Karpas-422 (cell line): ENCODE data around the gene CALM1. TPM values are rescaled to one million over a fixed set of nuclear protein-coding genes. Genes with fewer than 3 reads are reported as not detected.

Source experiments
- DNase-seq: peaks from one replicate; pipeline ENCODE4 v3.0.0-alpha.2; 2015
- H2AFZ ChIP-seq: fragments of 200-600 bp; sonication (generic); 2 replicates; pipeline ENCODE4 v1.6.1; 2014; ENCODE audit warnings: antibody characterized with exemption, low read length, mixed read lengths
- H3K27ac ChIP-seq: fragments of 200-600 bp; sonication (generic); 2 replicates; pipeline ENCODE4 v1.5.1; 2014; ENCODE audit warnings: mild to moderate bottlenecking, low read length, moderate library complexity
- H3K27me3 ChIP-seq: fragments of 200-600 bp; sonication (generic); 2 replicates; pipeline ENCODE4 v1.6.1; 2014; ENCODE audit warnings: low read length, mixed read lengths
- H3K36me3 ChIP-seq: fragments of 200-600 bp; sonication (generic); 2 replicates; pipeline ENCODE4 v1.6.1; 2014; ENCODE audit warnings: low read length, mixed read lengths; ENCODE audit not compliant: insufficient read depth
- H3K4me1 ChIP-seq: fragments of 200-600 bp; sonication (generic); 2 replicates; pipeline ENCODE4 v1.6.1; 2014; ENCODE audit warnings: mild to moderate bottlenecking, low read length, mixed read lengths
- H3K4me2 ChIP-seq: fragments of 200-600 bp; sonication (generic); 2 replicates; pipeline ENCODE4 v1.6.1; 2014; ENCODE audit warnings: low read length, low read depth, mild to moderate bottlenecking; ENCODE audit not compliant: poor library complexity, severe bottlenecking
- H3K4me3 ChIP-seq: fragments of 200-600 bp; sonication (generic); 2 replicates; pipeline ENCODE4 v1.5.1; 2014; ENCODE audit warnings: mild to moderate bottlenecking, antibody characterized with exemption, low read length, mixed read lengths
- H3K79me2 ChIP-seq: fragments of 200-600 bp; sonication (generic); 2 replicates; pipeline ENCODE4 v1.6.1; 2014; ENCODE audit warnings: mild to moderate bottlenecking, low read length, mixed read lengths
- H3K9ac ChIP-seq: fragments of 200-600 bp; sonication (generic); 2 replicates; pipeline ENCODE4 v1.6.0; 2014; ENCODE audit warnings: low read length
- H3K9me2 ChIP-seq: fragments of 200-600 bp; sonication (generic), shearing (Covaris generic); replicated peaks from 2 replicates; pipeline ENCODE4 v1.6.0; 2014; ENCODE audit warnings: mild to moderate bottlenecking, low read length, moderate library complexity; ENCODE audit not compliant: insufficient read depth
- H3K9me3 ChIP-seq: fragments of 300-700, 200-600 bp; sonication (generic); 2 replicates; pipeline ENCODE4 v1.6.1; 2014; ENCODE audit warnings: low read length, mixed read lengths
- H4K20me1 ChIP-seq: fragments of 200-600 bp; sonication (generic); 2 replicates; pipeline ENCODE4 v1.6.1; 2014; ENCODE audit warnings: mild to moderate bottlenecking, antibody characterized with exemption, low read length, low read depth; ENCODE audit not compliant: insufficient read depth
- total RNA-seq: library from RNA; depleted of rRNA; stranded (reverse); fragments of >200 nt; shearing (Covaris generic); gene quantifications from 2 replicates; pipeline ENCODE4 v1.2.3, GENCODE V29; 2014; ENCODE audit warnings: low replicate concordance

Gene CALM1
- total RNA-seq, 1 experiment from 2014 or later = 724 TPM

DNA sequence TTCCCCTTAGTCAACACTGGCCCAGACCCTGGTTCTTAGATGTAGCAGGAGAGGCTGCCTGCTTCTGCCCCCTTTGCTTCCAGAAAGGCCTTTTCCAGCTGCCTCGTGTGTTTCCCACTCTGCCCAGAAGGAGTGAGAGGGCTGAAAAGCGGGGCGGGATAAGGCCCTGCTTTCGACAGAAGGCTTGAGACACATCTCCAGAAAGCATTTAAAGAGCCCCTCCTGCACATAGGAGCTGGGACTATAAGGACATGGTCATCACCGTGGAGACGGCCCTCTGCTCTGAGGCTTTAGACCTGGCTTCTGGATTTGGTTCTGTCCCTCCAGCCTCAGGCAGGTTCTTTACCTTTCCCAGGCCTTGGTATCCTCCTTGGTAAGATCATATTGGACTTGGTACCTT, 11.9 kb downstream of the CALM1 start:
- Histone ChIP-seq H4K20me1 (peaks cover 5% of the 10 kb centered on the region; the same call in 1 of the 2 replicates), H3K4me2 (no peak overlapping the region), H2AFZ (no peak overlapping the region), H3K9ac (no peak overlapping the region), H3K36me3 (peaks cover 21% of the 10 kb centered on the region), H3K79me2 (no peaks in the 10 kb centered on the region), H3K4me1 (no peaks in the 10 kb centered on the region), H3K27ac (no peak overlapping the region), H3K9me2 (no peaks in the 10 kb centered on the region), H3K27me3 (no peaks in the 10 kb centered on the region), H3K4me3 (no peak overlapping the region), H3K9me3 (no peaks in the 10 kb centered on the region)
- DNase-seq = no peak

DNA sequence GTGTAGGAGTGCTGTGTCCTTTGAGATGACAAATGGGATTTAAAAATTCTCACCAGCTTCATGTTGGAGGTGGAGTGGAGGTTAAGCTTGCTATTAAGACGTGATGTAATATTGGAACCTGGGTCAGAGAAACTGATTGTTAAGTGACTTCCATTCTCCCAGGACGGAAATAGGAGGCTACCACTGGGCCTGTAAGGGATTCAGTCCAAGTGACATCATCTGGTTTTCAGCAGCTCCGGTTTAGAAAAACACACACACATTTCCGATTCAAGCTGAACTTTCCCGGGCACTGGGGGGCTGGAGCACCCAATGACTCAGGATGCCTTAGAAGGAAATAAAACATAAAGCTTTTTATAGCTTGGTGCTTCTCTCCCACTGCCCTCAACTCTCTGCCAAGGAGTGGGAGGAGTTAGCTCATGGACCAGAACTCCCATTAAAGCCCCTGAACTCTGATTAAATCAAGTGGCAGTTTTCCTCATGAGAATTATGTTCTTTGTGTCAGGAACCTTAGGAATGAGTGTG, 12.4 kb downstream of the CALM1 start:
- DNase-seq = no peak
- Histone ChIP-seq H4K20me1 (no peaks in the 10 kb centered on the region), H3K4me2 (no peak overlapping the region), H3K79me2 (no peaks in the 10 kb centered on the region), H3K4me1 (no peaks in the 10 kb centered on the region), H2AFZ (no peak overlapping the region), H3K9me3 (no peaks in the 10 kb centered on the region), H3K9ac (no peak overlapping the region), H3K27me3 (no peaks in the 10 kb centered on the region), H3K4me3 (no peak overlapping the region), H3K36me3 (peaks cover 16% of the 10 kb centered on the region), H3K27ac (no peak overlapping the region), H3K9me2 (no peaks in the 10 kb centered on the region)

DNA sequence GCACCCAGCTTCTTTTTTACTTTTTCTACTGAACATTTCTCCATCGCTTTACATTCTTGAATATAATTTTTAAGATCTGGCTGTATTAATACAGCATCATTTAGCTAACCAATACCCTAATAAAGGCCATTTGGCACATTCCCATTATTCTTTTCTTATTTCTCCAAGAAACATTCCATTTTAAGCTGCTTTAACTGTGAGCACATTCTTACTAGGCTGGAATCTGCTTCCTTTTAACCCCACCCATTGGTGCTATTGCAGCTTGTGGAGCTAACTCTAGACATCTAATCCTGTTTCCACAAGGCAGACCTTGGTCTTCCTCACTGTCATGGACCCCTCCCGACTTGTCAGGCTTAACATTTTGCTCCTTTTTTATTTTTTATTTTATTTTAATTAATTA, 15.2 kb downstream of the CALM1 start:
- Histone ChIP-seq H3K9me2 (no peaks in the 10 kb centered on the region), H3K9me3 (no peaks in the 10 kb centered on the region), H2AFZ (no peak overlapping the region), H3K36me3 (no peaks in the 10 kb centered on the region), H3K9ac (no peak overlapping the region), H3K4me2 (no peak overlapping the region), H3K4me3 (no peak overlapping the region), H3K79me2 (no peaks in the 10 kb centered on the region), H4K20me1 (no peaks in the 10 kb centered on the region), H3K27me3 (no peaks in the 10 kb centered on the region), H3K27ac (no peak overlapping the region), H3K4me1 (no peaks in the 10 kb centered on the region)
- no peak for DNase-seq

DNA sequence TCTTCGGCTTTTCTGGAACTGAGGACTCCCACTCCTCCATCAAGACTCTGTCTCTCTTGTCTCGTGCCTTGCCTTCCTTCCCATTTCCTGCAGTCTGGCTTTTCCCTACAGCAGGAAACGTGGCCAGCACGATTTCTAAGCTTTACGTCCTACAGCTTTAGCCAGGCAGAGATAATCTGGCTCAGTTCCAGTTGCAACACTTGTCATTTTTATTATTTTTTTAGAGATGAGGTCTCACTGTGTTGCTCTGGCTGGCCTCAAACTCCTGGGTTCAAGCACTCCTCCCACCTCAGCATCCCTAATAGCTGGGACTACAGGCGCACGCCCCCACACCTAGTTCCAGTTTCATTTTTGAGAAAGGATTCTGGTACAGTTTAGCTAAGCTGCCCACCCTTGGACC, 19.9 kb downstream of the CALM1 start:
- H3K27me3 ChIP-seq = no peaks in the 10 kb centered on the region; the same call in 1 of the 2 replicates
- peak overlapping the region; percentile 6 for H3K4me2 ChIP-seq
- no peak overlapping the region for H3K27ac ChIP-seq
- no peaks in the 10 kb centered on the region for H3K9me2 ChIP-seq
- H3K4me3 ChIP-seq = no peak overlapping the region
- H4K20me1 ChIP-seq = no peaks in the 10 kb centered on the region
- H3K9me3 ChIP-seq = 0 out of 2 replicates have a peak, but pooled peaks cover 3% of the 10 kb centered on the region
- no peak for DNase-seq
- no peaks in the 10 kb centered on the region for H3K79me2 ChIP-seq
- H3K4me1 ChIP-seq = no peaks in the 10 kb centered on the region
- H3K9ac ChIP-seq = no peak overlapping the region
- H3K36me3 ChIP-seq = no peaks in the 10 kb centered on the region
- H2AFZ ChIP-seq = no peak overlapping the region

DNA sequence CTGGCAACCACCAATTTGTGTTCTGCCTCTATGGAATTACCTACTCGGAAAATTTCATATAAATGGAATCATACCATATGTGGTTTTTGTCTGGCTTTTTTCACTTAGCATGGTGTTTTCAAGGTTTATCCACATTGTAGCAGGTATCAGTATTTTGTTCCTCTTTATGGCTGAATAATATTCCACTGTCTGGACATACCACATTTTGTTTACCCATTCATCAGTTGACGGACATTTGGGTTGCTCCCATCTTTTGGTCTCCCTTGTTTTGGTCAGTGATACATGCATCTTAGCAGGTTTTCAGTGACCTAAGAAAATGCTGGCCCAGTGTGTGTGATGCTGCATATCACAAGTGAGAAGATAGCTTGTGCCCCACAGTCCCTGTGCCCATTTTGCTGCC, 21.2 kb downstream of the CALM1 start:
- Histone ChIP-seq H2AFZ (no peak overlapping the region), H4K20me1 (no peaks in the 10 kb centered on the region), H3K4me1 (no peaks in the 10 kb centered on the region), H3K79me2 (no peaks in the 10 kb centered on the region), H3K4me3 (no peak overlapping the region), H3K27ac (no peak overlapping the region), H3K9ac (no peak overlapping the region), H3K36me3 (no peaks in the 10 kb centered on the region), H3K4me2 (no peak overlapping the region), H3K9me3 (0 out of 2 replicates have a peak, but pooled peaks cover 3% of the 10 kb centered on the region), H3K9me2 (no peaks in the 10 kb centered on the region), H3K27me3 (no peaks in the 10 kb centered on the region; the same call in 1 of the 2 replicates)
- no peak for DNase-seq

DNA sequence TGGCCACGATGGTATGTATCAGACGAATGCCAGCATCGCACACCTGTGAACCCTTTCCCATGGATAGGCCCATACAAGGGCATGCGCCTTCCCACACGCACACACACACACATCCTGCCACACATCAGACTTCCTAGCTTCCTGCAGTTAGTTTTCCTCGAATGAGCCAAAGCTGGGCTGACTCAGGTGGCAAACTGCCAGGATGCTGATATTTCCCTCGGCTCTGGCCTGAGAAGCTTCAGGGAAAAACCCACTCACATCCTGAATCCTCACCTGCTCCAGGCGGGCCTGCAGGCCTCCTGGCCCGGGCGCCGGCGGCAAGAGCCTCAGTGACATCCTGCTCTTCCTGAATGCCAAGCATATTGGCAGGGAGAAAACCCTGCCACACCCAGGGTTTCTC, 22.4 kb downstream of the CALM1 start:
- H3K27ac ChIP-seq = no peak overlapping the region
- H3K27me3 ChIP-seq = no peaks in the 10 kb centered on the region; the same call in 1 of the 2 replicates
- no peaks in the 10 kb centered on the region for H3K36me3 ChIP-seq
- no peak for DNase-seq
- no peak overlapping the region for H3K4me2 ChIP-seq
- H2AFZ ChIP-seq = no peak overlapping the region
- no peak overlapping the region for H3K9ac ChIP-seq
- 0 out of 2 replicates have a peak, but pooled peaks cover 3% of the 10 kb centered on the region for H3K9me3 ChIP-seq
- no peaks in the 10 kb centered on the region for H4K20me1 ChIP-seq
- no peaks in the 10 kb centered on the region for H3K4me1 ChIP-seq
- H3K9me2 ChIP-seq = no peaks in the 10 kb centered on the region
- no peaks in the 10 kb centered on the region for H3K79me2 ChIP-seq
- H3K4me3 ChIP-seq = no peak overlapping the region

DNA sequence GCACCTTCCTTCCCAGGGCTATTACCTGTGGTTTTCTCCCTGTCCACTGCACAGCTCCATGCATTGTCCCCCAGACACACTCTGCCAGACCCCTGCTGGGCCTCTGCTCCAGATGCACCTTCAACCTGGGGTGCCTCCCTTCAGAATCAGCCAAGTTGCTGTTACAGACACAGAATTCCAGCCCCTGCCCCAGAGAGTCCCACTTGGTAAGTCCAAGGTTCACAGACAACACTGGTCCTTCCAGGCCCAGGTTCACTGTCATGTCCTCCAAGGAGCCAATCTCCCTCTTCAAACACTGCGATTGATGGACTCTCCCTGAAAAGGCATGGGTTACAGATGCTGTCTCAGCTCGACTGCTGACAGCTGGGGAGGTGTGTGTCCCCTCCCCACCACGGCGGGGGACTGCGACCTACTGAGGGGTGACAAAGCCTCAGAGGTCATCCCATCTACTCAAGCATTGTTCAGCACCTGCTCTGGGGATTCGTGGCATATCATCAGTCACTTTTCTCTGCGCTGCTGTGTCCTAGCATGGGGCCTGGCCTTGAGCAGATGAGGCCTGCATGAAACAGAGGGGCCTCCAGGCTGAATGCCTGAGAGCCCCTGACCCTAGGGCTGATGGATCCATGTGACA, 24.3 kb downstream of the CALM1 start:
- Histone ChIP-seq H3K9ac (no peak overlapping the region), H4K20me1 (no peaks in the 10 kb centered on the region), H3K27ac (no peak overlapping the region), H3K79me2 (no peaks in the 10 kb centered on the region), H3K4me1 (no peaks in the 10 kb centered on the region), H2AFZ (no peak overlapping the region), H3K27me3 (no peaks in the 10 kb centered on the region; the same call in 1 of the 2 replicates), H3K36me3 (no peaks in the 10 kb centered on the region), H3K4me3 (no peak overlapping the region), H3K9me2 (no peaks in the 10 kb centered on the region), H3K9me3 (0 out of 2 replicates have a peak, but pooled peaks cover 3% of the 10 kb centered on the region), H3K4me2 (no peak overlapping the region)
- DNase-seq = no peak

DNA sequence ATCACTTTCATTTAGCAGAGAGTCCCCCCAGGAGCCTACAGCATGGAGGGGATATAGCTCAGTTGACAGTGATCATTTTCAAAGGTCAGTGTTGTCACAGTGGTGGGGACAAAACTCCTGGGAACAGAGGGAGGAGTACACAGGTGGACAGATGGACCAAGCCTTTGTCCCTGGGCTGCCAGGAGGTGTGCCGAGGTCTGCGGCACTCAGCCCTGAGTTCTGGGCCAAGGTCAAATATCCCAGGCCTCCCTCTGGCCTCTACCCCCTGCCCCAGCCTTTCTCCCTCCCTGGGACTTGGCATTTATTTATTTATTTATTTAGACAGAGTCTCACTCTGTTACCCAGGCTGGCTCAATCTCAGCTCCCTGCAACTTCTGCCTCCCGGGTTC, 24.8 kb downstream of the CALM1 start:
- Histone ChIP-seq H3K9me3 (0 out of 2 replicates have a peak, but pooled peaks cover 3% of the 10 kb centered on the region), H3K9ac (no peak overlapping the region), H3K27me3 (no peaks in the 10 kb centered on the region; the same call in 1 of the 2 replicates), H3K4me2 (no peak overlapping the region), H3K79me2 (no peaks in the 10 kb centered on the region), H3K36me3 (no peaks in the 10 kb centered on the region), H3K9me2 (no peaks in the 10 kb centered on the region), H4K20me1 (no peaks in the 10 kb centered on the region), H3K27ac (no peak overlapping the region), H3K4me1 (no peaks in the 10 kb centered on the region), H3K4me3 (no peak overlapping the region), H2AFZ (no peak overlapping the region)
- no peak for DNase-seq
